OCI-LY7 (cell line): Measurements from ENCODE around the gene SUFU. TPM values are rescaled to one million over a fixed set of nuclear protein-coding genes. Genes with fewer than 3 reads are reported as not detected.
A peak's percentile ranks its signal among the peaks of the same experiment; 100 is the strongest.

Source experiments
- BruUV-seq: library from RNA; stranded (reverse); fragments of 400-500 nt; replicated peaks from 2 replicates; lab custom pipeline; 2021; lab: Mats Ljungman, UMichigan
- CTCF ChIA-PET: fragments of 300-600 bp; sonication (Branson Sonifier 250); formaldehyde crosslinking; loops from one replicate; lab custom pipeline; 2022; ENCODE audit warnings: antibody characterized with exemption; ENCODE audit not compliant: unreplicated experiment; lab: Charles Lee
- POLR2A ChIA-PET: fragments of 300-600 bp; sonication (Branson Sonifier 250); formaldehyde crosslinking; loops from one replicate; lab custom pipeline; 2022; ENCODE audit warnings: antibody characterized with exemption; lab: Charles Lee
- DNase-seq: peaks from one replicate; pipeline ENCODE4 v3.0.0-alpha.2; 2015; ENCODE audit warnings: low spot score
- H2AFZ ChIP-seq: fragments of 200-600 bp; sonication (generic), shearing (Covaris generic); 2 replicates; pipeline ENCODE4 v1.6.1; 2014; ENCODE audit warnings: mild to moderate bottlenecking, antibody characterized with exemption, low read length, moderate library complexity
- H3K27ac ChIP-seq: fragments of 200-600 bp; sonication (generic); 2 replicates; pipeline ENCODE4 v1.5.1; 2014; ENCODE audit warnings: mixed run types, low read depth, mild to moderate bottlenecking, moderate library complexity, low read length, inconsistent platforms; ENCODE audit not compliant: poor library complexity, severe bottlenecking
- H3K36me3 ChIP-seq: fragments of 200-600 bp; sonication (generic); 2 replicates; pipeline ENCODE4 v1.6.1; 2014; ENCODE audit warnings: mild to moderate bottlenecking, antibody characterized with exemption, low read length, moderate library complexity, mixed read lengths; ENCODE audit not compliant: insufficient read depth
- H3K4me1 ChIP-seq: fragments of 200-600 bp; sonication (generic); 2 replicates; pipeline ENCODE4 v1.5.1; 2014; ENCODE audit warnings: mild to moderate bottlenecking, low read length; ENCODE audit not compliant: insufficient read depth, poor library complexity, severe bottlenecking
- H3K4me2 ChIP-seq: fragments of 200-600 bp; sonication (generic); 2 replicates; pipeline ENCODE4 v1.6.1; 2014; ENCODE audit warnings: mild to moderate bottlenecking, low read length
- H3K4me3 ChIP-seq: fragments of 200-600 bp; sonication (generic); 2 replicates; pipeline ENCODE4 v1.5.1; 2014; ENCODE audit warnings: mild to moderate bottlenecking, low read depth, low read length; ENCODE audit not compliant: poor library complexity, severe bottlenecking
- H3K79me2 ChIP-seq: fragments of 200-600 bp; sonication (generic); 2 replicates; pipeline ENCODE4 v1.6.1; 2016; ENCODE audit warnings: low read depth, mild to moderate bottlenecking, low read length, moderate library complexity, mixed read lengths; ENCODE audit not compliant: insufficient read depth
- H3K9me2 ChIP-seq: fragments of 200-600 bp; sonication (generic); 2 replicates; pipeline ENCODE4 v1.6.1; 2016; ENCODE audit warnings: mild to moderate bottlenecking, low read length, mixed read lengths; ENCODE audit not compliant: insufficient read depth
- H3K9me3 ChIP-seq: fragments of 200-600 bp; sonication (generic); 2 replicates; pipeline ENCODE4 v1.6.1; 2014; ENCODE audit warnings: mild to moderate bottlenecking, mixed run types, low read length, mixed read lengths
- H4K20me1 ChIP-seq: fragments of 200-600 bp; sonication (generic); 2 replicates; pipeline ENCODE4 v1.6.1; 2014; ENCODE audit warnings: mild to moderate bottlenecking, antibody characterized with exemption, low read length, moderate library complexity, mixed read lengths; ENCODE audit not compliant: insufficient read depth
- CTCF ChIP-seq: fragments of 200-600 bp; sonication (generic); conservative IDR thresholded peaks from 2 replicates; pipeline ENCODE4 v1.5.1; 2014; ENCODE audit warnings: mild to moderate bottlenecking, antibody characterized with exemption, low read length, moderate library complexity, mixed read lengths
- EZH2phosphoT487 ChIP-seq: fragments of 200-600 bp; sonication (generic); IDR thresholded peaks from 2 replicates; pipeline ENCODE4 v1.6.1; 2018; ENCODE audit warnings: low read depth, borderline replicate concordance, mild to moderate bottlenecking, mixed run types, antibody characterized with exemption, low read length, moderate library complexity, mixed read lengths
- intact Hi-C: fragments of 100-400 bp; cut with micrococcal nuclease; formaldehyde crosslinking; loops from one replicate; pipeline ENCODE4 v1.10.0; 2022; ENCODE audit not compliant: unreplicated experiment
- total RNA-seq, 2 experiments: library from RNA; depleted of rRNA in 1 of 2; stranded (reverse); fragments of >200 nt in 1 of 2; shearing (Covaris generic) in 1 of 2; gene quantifications; 2 replicates each; pipeline ENCODE4 v1.2.3, GENCODE V29; 2014 to 2022

SUFU gene
- total RNA-seq, 2 experiments from 2014 or later: 4.9 to 10.0 TPM

GRCh38 chr10:102652170-102652916 lies 148.6 kb downstream of the SUFU start:
- peak; percentile 71 for DNase-seq
- 0 out of 2 replicates have a peak, but pooled peaks cover 4% of the 10 kb centered on the region for H4K20me1 ChIP-seq
- H3K4me1 ChIP-seq: peaks cover 66% of the 10 kb centered on the region
- no peaks in the 10 kb centered on the region for H3K9me3 ChIP-seq
- peak overlapping the region; percentile 95 for H3K27ac ChIP-seq
- ChIA-PET CTCF (no interaction called here), POLR2A (interaction anchor here (1.0 to 1.5 kb wide), 3 partner anchors 8 to 525 kb away, joined by 3 to 5 read pairs (median 3); no protein-coding TSS in a partner anchor)
- H3K4me2 ChIP-seq: peak overlapping the region; percentile 82
- no peaks in the 10 kb centered on the region for H3K9me2 ChIP-seq
- H3K4me3 ChIP-seq: peak overlapping the region; percentile 84
- TF ChIP-seq EZH2phosphoT487: no peak
- no peak for TF ChIP-seq CTCF
- peaks cover 72% of the 10 kb centered on the region for H3K79me2 ChIP-seq
- no peak overlapping the region for H2AFZ ChIP-seq
- no TSS peak for BruUV-seq
- intact Hi-C loops: loop anchor here (1.0 kb wide), 1 partner anchor 9 kb away; no protein-coding TSS in a partner anchor
- peaks cover 75% of the 10 kb centered on the region for H3K36me3 ChIP-seq

- no TSS peak for BruUV-seq
- no peak for DNase-seq
- no peak for TF ChIP-seq EZH2phosphoT487
- no peak for TF ChIP-seq CTCF
- Histone ChIP-seq H4K20me1 (0 out of 2 replicates have a peak, but pooled peaks cover 4% of the 10 kb centered on the region), H3K4me1 (peaks cover 60% of the 10 kb centered on the region), H3K79me2 (peaks cover 65% of the 10 kb centered on the region), H3K9me2 (no peaks in the 10 kb centered on the region), H3K36me3 (peaks cover 77% of the 10 kb centered on the region), H3K4me3 (peak overlapping the region; percentile 84), H3K27ac (peak overlapping the region; percentile 95), H3K9me3 (no peaks in the 10 kb centered on the region), H3K4me2 (peak overlapping the region; percentile 82), H2AFZ (no peak overlapping the region)
- ChIA-PET POLR2A (interaction anchor here (1.1 kb wide), 1 partner anchor 524 kb away, joined by 3 read pairs; no protein-coding TSS in a partner anchor), CTCF (no interaction called here)
- intact Hi-C loops: no loop called here
These were observed 149.3 kb downstream of the SUFU start for GRCh38 chr10:102653060-102653459.

GRCh38 chr10:102654566-102654965 lies 150.8 kb downstream of the SUFU start:
- Histone ChIP-seq H3K4me2 (no peak overlapping the region), H3K4me1 (peaks cover 58% of the 10 kb centered on the region), H3K79me2 (peaks cover 50% of the 10 kb centered on the region), H3K9me2 (no peaks in the 10 kb centered on the region), H4K20me1 (0 out of 2 replicates have a peak, but pooled peaks cover 4% of the 10 kb centered on the region), H3K27ac (no peak overlapping the region), H2AFZ (no peak overlapping the region), H3K36me3 (peaks cover 85% of the 10 kb centered on the region), H3K4me3 (no peak overlapping the region), H3K9me3 (no peaks in the 10 kb centered on the region)
- TF ChIP-seq CTCF (no peak), EZH2phosphoT487 (no peak)
- no TSS peak for BruUV-seq
- no peak for DNase-seq
- POLR2A ChIA-PET: no interaction called here
- CTCF ChIA-PET: no interaction called here
- intact Hi-C loops: no loop called here
